Measurements from ENCODE around the gene MRPS15.

MRPS15 gene

GRCh38 chr1:36464605-36465393 is 615 bp upstream of the MRPS15 start:
- in situ Hi-C loops (cut with HindIII; ENCODE audit: low sequenced_read_pairs), result no loop called here

DNA sequence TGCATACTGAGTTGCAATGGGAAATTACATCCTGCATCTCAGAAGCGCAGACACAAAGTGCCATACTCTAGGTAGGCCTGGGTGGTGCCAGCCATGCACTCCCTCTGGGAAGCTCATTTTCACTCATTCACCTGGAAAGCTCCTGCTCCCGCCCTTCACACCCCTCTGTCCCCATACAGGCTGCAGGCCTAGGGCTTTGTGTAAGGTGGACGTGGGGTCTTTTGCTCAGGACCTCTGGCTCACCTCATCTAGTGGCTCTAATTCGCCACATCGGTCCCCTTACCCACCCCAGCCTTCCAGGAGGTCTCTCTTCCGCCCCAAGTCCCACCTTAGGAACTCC is 751 bp downstream of the MRPS15 start:
- in situ Hi-C loops (cut with HindIII; ENCODE audit: low sequenced_read_pairs), result no loop called here

DNA sequence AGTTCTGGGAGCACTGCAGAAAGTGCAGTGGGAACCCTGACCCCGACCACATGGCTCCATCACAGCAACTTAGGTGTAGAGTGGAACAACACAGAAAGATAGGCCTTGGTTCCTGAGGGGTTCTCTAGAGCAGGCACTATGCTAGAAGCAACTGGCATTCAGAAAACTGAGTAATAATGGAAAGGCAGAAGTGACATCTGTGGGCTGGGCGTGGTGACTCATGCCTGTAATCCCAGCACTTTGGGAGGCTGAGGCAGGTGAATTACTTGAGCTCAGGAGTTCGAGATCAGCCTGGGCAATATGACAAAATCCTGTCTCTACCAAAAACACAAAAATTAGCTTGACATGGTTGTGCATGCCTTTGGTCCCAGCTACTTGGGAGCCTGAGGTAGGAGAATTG is 5.3 kb downstream of the MRPS15 start:
- in situ Hi-C loops (cut with HindIII; ENCODE audit: low sequenced_read_pairs), result no loop called here

DNA sequence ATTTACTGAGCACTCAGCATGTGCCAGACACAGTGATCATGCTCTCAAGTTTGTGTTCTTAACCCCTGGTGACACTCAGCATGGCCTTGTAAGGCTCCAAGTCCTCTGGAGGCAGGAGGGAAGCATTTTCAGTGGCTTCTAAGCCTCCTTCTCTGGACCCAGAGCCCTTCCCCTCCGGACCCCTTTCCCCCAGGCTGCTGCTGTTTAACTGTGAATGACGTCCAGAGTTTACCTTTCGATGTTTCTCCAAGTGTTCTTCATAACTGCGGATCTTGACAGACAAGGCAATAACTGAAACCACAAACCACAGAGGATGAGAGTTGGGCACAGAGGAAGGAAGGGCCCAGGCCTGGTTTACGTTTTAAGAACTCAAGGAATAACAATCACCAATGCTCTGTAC is 6.5 kb downstream of the MRPS15 start:
- in situ Hi-C loops (cut with HindIII; ENCODE audit: low sequenced_read_pairs), result no loop called here

DNA sequence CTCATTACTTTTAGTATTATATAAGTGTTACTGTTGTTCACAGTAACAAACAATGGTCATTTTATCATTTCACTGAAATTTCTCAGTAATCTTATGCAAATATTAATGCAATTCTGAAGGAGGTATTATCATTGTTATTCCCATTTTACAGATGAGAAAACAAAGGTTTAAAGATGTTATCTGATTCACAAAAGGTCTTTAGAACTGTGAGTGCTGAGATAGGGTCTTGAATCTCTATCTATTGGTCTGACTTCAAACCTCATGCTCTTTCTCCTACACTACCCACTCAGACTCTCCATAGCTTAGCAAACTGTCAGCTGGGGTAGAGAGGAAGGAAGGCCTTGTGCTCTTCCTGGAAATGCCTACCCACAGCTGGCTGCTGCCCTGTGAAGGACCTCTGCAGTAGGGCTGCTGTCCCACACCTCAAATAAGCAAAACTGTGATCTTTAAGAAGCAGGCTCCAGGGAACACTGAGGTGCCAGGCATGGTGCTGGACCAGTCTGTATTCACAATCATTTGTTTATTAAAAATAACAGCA is 7.7 kb downstream of the MRPS15 start:
- in situ Hi-C loops (cut with HindIII; ENCODE audit: low sequenced_read_pairs), result no loop called here

GRCh38 chr1:36455386-36455785 is 8.8 kb downstream of the MRPS15 start:
- in situ Hi-C loops (cut with HindIII; ENCODE audit: low sequenced_read_pairs), result no loop called here

GRCh38 chr1:36453600-36454388 is 10.4 kb downstream of the MRPS15 start:
- in situ Hi-C loops (cut with HindIII; ENCODE audit: low sequenced_read_pairs), result no loop called here

DNA sequence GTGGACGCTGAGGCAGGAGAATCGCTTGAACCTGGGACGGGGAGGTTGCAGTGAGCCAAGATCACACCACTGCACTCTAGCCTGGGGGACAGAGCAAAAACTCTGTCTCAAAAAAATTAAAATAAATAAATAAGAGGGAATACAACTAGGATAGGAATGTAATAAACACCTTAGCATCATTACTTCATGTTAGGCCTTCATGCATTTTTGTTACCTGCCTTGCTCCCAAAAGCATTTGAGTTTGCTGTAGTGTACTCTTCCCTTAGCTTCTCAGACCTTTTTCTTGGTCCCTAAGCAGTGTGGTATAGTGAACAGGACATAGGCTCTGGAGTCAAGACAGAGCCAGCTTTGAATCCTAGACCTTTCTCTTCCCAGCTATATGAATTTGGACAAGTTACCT is 11.1 kb downstream of the MRPS15 start:
- in situ Hi-C loops (cut with HindIII; ENCODE audit: low sequenced_read_pairs), result no loop called here

GRCh38 chr1:36450919-36451305 is 13.3 kb downstream of the MRPS15 start:
- in situ Hi-C loops (cut with HindIII; ENCODE audit: low sequenced_read_pairs), result no loop called here

DNA sequence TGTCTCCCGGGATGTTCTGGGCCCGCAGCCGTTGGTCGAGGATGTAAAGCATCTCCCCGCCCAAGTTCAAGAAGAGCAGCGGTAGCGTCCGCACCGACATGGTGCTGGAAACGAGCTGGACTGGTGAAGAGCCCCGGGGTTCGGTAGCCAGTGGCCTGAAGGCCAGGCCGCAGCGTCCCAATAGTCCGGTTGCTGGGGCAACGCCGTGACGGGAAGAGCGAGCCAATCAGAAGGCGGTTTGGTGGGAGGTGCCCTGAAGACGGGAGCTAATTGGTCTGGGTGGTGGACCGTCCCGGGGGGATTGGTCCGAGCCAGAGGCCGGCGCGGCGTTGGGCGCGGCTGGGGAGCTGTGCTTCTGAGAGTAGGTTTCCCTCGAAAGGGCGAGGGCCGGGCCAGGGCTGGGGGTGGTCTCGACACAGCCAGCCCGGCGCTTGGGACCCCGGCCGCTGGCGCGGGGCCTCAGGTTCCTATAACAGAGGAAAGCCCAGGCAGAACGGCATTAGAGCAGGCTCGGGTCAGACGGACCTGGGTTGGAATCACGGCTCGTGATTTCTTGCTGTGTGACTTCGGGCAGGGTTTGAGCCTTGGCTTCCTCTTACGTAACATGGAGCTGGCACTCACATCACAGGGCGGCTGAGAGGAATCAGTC is 13.8 kb downstream of the MRPS15 start, which contains the start of gene OSCP1:
Gene OSCP1 (minus strand): TSS at position 182 of the 649 bp plus-strand sequence. CDS start 82 bp downstream, at position 100.
- in situ Hi-C loops (cut with HindIII; ENCODE audit: low sequenced_read_pairs), result no loop called here

GRCh38 chr1:36448530-36449056 is 15.6 kb downstream of the MRPS15 start:
- in situ Hi-C loops (cut with HindIII; ENCODE audit: low sequenced_read_pairs), result no loop called here

DNA sequence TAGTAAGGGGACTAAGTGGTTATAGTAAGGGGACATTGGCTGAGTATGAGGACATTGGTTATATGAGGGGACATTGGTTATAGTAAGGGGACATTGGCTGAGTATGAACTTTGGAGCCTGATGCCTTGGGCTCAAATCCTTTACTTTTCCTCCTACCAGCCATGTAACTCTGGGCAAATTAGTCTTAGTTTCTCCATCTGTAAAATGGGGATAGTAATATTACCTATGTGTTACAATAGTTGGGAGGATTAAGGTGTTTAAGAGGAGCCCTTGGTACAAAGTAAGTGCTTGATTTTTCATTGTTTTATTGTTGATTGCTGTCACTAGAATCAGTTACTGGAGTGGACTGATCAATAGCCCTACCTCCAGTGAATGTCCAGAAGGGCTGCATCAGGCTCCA is 16.7 kb downstream of the MRPS15 start:
- in situ Hi-C loops (cut with HindIII; ENCODE audit: low sequenced_read_pairs), result no loop called here

GRCh38 chr1:36446746-36447145 is 17.4 kb downstream of the MRPS15 start:
- in situ Hi-C loops (cut with HindIII; ENCODE audit: low sequenced_read_pairs), result no loop called here

DNA sequence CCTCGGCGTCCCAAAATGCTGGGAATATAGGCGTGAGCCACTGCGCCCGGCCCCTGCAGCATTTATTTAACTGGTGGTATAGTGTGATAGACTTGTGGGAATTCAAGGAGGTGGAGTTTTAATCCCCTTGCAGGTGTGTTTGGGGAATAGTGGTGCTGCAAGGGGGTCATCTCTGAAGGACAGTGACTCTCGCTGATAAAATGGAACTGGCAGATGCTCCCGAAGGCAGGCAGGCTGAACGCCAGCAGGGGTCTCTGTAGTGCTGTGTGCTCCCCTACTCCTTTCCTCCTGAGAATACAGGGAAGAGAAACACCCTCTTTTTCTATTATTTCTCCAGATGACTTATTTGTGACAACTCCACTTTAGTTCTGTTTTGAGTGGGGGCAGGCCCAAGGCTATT is 17.9 kb downstream of the MRPS15 start:
- in situ Hi-C loops (cut with HindIII; ENCODE audit: low sequenced_read_pairs), result no loop called here

DNA sequence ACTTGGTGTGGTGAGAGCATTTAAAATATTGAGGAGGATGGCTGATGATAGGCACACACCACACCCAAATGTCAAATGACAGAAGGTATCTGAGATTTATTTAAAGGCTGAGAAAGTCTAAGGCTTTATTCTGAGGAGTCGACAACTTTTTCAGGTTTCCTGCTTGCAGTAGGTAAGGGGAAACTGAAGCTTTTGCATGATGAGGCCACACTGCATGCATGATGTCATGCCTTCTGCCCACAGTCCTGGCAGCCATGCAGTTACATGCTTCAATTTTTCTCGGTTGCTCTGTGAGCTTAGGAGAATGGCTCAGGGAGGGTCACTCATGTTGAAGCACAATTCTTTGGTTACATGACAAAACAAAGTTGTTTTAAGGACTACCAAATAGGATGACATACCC is 20.9 kb downstream of the MRPS15 start:
- in situ Hi-C loops (cut with HindIII; ENCODE audit: low sequenced_read_pairs), result loop anchor here (5.0 kb wide), 2 partner anchors 36 to 54 kb away; no protein-coding TSS in a partner anchor

DNA sequence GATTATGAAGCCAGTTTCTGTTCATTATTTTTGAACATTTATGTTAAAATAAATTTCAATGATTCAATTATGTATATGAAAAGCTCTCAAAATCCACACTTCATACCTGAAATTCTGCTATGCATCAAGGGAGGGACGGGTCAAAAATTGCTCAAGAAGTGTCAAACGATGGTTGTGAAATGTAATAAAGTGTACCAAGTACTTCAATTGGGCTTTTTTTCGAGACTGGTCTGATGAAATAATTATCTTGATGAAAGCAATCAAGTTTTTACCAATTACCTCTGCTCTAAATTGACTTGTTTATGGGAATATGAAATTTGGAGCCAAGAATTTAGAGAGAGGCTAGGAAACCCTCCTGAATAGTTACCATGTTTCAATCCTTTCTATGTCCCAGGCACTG is 21.8 kb downstream of the MRPS15 start:
- in situ Hi-C loops (cut with HindIII; ENCODE audit: low sequenced_read_pairs), result loop anchor here (5.0 kb wide), 2 partner anchors 35 to 55 kb away; no protein-coding TSS in a partner anchor

DNA sequence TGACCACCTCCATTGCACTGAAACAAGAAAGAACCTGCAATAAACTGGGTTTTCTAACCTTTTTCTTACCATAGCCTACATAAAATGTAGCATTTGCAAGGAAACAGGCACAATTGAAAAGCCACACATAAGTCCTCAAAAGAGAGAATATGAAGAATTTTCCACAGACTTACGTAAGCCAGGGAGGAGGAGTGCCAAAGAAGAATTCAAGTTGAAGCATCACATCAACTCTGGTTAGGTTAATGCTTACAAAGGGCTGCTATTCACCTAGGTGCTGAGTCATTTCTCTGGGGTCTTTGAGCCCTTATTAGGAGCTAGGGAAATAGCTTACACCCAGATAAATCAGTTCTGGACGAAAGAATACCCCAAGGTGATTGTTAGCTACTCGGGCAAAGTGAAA is 23.5 kb downstream of the MRPS15 start:
- in situ Hi-C loops (cut with HindIII; ENCODE audit: low sequenced_read_pairs), result loop anchor here (5.0 kb wide), 2 partner anchors 33 to 57 kb away; no protein-coding TSS in a partner anchor

DNA sequence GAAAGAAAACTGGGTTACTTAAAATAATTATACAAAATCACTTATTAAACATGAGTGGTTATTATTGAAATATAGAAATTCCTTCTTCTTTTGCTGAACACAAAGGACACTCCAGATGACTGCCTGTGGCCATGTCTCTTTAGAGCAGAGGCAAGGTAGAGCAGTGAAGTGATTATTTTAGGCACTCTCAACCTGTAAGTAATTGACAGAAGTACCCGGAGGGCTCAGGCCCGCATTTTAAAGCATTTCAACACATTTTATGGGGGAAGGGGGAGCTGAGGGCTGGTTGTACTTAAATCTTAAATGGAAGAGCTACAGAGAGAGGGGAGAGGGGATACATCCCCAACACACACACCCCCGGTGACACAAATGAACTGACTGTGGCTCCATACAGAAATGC is 24.1 kb downstream of the MRPS15 start:
- in situ Hi-C loops (cut with HindIII; ENCODE audit: low sequenced_read_pairs), result loop anchor here (5.0 kb wide), 2 partner anchors 33 to 57 kb away; no protein-coding TSS in a partner anchor

DNA sequence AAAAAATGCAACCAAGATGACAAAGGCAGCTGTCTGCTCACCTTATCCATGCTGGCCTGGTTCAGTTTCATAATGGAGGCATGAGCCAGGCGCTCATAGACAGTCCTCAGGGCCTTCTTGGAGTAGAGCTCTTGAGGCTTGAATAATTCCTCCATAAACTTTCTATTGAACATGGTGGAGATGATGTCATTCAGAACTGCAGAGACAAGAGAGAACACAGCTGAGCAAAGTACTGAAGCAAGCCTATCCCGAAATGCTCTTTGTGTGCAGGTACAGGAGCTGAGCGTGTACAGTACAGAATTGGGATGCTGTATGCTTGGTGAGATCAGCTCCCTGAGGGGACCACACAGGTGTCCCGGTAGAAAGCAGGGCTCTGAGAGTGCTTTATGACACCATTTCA is 25.5 kb downstream of the MRPS15 start:
- in situ Hi-C loops (cut with HindIII; ENCODE audit: low sequenced_read_pairs), result no loop called here

- in situ Hi-C loops (cut with HindIII; ENCODE audit: low sequenced_read_pairs), result no loop called here
Measured at GRCh38 chr1:36436821-36437220, 27.4 kb downstream of the MRPS15 start.

GRCh38 chr1:36433102-36433501 is 31.1 kb downstream of the MRPS15 start:
- in situ Hi-C loops (cut with HindIII; ENCODE audit: low sequenced_read_pairs), result no loop called here

Data from endothelial cell of hepatic sinusoid (primary cell).